HEK293 (cell line): Measurements from ENCODE around the gene CTCF.

Source experiments
- CTCF ChIA-PET: fragments of 350-600 bp; formaldehyde crosslinking; extraction: SDS; loops from one replicate; lab custom pipeline; 2021; ENCODE audit warnings: antibody characterized with exemption; lab: Yijun Ruan, JAX
- POLR2A ChIA-PET: fragments of 300-600 bp; formaldehyde crosslinking; extraction: SDS; loops from one replicate; lab custom pipeline; 2020; ENCODE audit warnings: antibody characterized with exemption, inconsistent platforms; lab: Yijun Ruan, JAX
- H3K27ac ChIP-seq: fragments of 200-500 bp; sonication (Bioruptor generic); 2 replicates; pipeline ENCODE4 v1.5.1; 2014; ENCODE audit warnings: low read depth, low read length, control low read depth, inconsistent platforms; ENCODE audit errors: extremely low read depth
- H3K36me3 ChIP-seq, 2 experiments: fragments of 200-500 bp in 1 of 2; sonication (Bioruptor generic) in 1 of 2; 1 replicate in 1 of 2; 2 replicates in 1 of 2; pipeline ENCODE4 v1.5.1; 2014 to 2017; ENCODE audit warnings: inconsistent platforms in 2 of 2, low read length in 2 of 2; ENCODE audit not compliant: control insufficient read depth in 2 of 2, insufficient read depth in 1 of 2
- H3K4me1 ChIP-seq: fragments of 200-500 bp; sonication (Bioruptor generic); 2 replicates; pipeline ENCODE4 v1.5.1; 2014; ENCODE audit warnings: mild to moderate bottlenecking, low read length, inconsistent platforms; ENCODE audit not compliant: control insufficient read depth, insufficient read depth
- H3K4me3 ChIP-seq: 2 replicates; pipeline ENCODE4 v1.5.1; 2011; ENCODE audit warnings: low read depth, mild to moderate bottlenecking, control low read depth, low read length, moderate library complexity
- H3K9me3 ChIP-seq: fragments of 200-500 bp; sonication (Bioruptor generic); 2 replicates; pipeline ENCODE4 v1.5.1; 2014; ENCODE audit warnings: low read depth, low read length, inconsistent platforms; ENCODE audit not compliant: control insufficient read depth, insufficient read depth
- OSR2 ChIP-seq: fragments of 450-650 bp; formaldehyde crosslinking; IDR thresholded peaks from 2 replicates; pipeline ENCODE4 v1.5.1; 2016; ENCODE audit warnings: missing biosample characterization, missing genetic modification characterization
- PRDM1 ChIP-seq: fragments of 450-650 bp; formaldehyde crosslinking; IDR thresholded peaks from 2 replicates; pipeline ENCODE4; 2016; ENCODE audit warnings: missing biosample characterization, missing genetic modification characterization
- SALL2 ChIP-seq: fragments of 450-650 bp; formaldehyde crosslinking; IDR thresholded peaks from 2 replicates; pipeline ENCODE4 v1.5.0; 2017; ENCODE audit warnings: missing biosample characterization, mild to moderate bottlenecking, missing genetic modification characterization, borderline replicate concordance
- SCRT1 ChIP-seq: fragments of 450-650 bp; formaldehyde crosslinking; IDR thresholded peaks from 2 replicates; pipeline ENCODE4 v1.5.1; 2016; ENCODE audit warnings: missing biosample characterization, missing genetic modification characterization, borderline replicate concordance
- SP7 ChIP-seq: fragments of 450-650 bp; formaldehyde crosslinking; IDR thresholded peaks from 2 replicates; pipeline ENCODE4 v1.5.1; 2016; ENCODE audit warnings: missing biosample characterization, missing genetic modification characterization
- ZNF16 ChIP-seq: fragments of 450-650 bp; formaldehyde crosslinking; IDR thresholded peaks from 2 replicates; pipeline ENCODE4 v1.5.1; 2016; ENCODE audit warnings: low read depth, missing biosample characterization, missing genetic modification characterization
- ZNF169 ChIP-seq: fragments of 450-650 bp; formaldehyde crosslinking; IDR thresholded peaks from 2 replicates; pipeline ENCODE4 v1.5.1; 2016; ENCODE audit warnings: missing biosample characterization, missing genetic modification characterization
- ZNF202 ChIP-seq: fragments of 450-650 bp; formaldehyde crosslinking; IDR thresholded peaks from 2 replicates; pipeline ENCODE4 v1.5.1; 2016; ENCODE audit warnings: missing biosample characterization, missing genetic modification characterization, borderline replicate concordance
- ZNF449 ChIP-seq: fragments of 450-650 bp; formaldehyde crosslinking; IDR thresholded peaks from 2 replicates; pipeline ENCODE4 v1.5.1; 2017; ENCODE audit warnings: missing biosample characterization, mild to moderate bottlenecking, missing genetic modification characterization, moderate library complexity
- ZNF473 ChIP-seq: fragments of 450-650 bp; formaldehyde crosslinking; IDR thresholded peaks from 2 replicates; pipeline ENCODE4 v1.5.1; 2017; ENCODE audit warnings: missing biosample characterization, missing genetic modification characterization
- ZNF501 ChIP-seq: fragments of 450-650 bp; formaldehyde crosslinking; IDR thresholded peaks from 2 replicates; pipeline ENCODE4 v1.5.1; 2016; ENCODE audit warnings: missing biosample characterization, missing genetic modification characterization
- ZNF670 ChIP-seq: fragments of 450-650 bp; formaldehyde crosslinking; IDR thresholded peaks from 2 replicates; pipeline ENCODE4 v1.5.1; 2016; ENCODE audit warnings: missing biosample characterization, missing genetic modification characterization, low read depth
- ZNF701 ChIP-seq: fragments of 450-650 bp; formaldehyde crosslinking; IDR thresholded peaks from 2 replicates; pipeline ENCODE4 v1.5.1; 2016; ENCODE audit warnings: missing biosample characterization, missing genetic modification characterization
- TF ChIP-seq, protein P1 (sequence below): fragments of 450-650 bp; formaldehyde crosslinking; IDR thresholded peaks from 2 replicates; pipeline ENCODE4 v1.5.1; 2016; ENCODE audit warnings: missing biosample characterization, missing genetic modification characterization

CTCF gene

GRCh38 chr16:67594956-67595355, 32.6 kb downstream of the CTCF start:
- TF ChIP-seq OSR2 (tag by site-specific recombination): 0 out of 2 replicates have a peak, but pooled peaks have one; percentile 36
- TF ChIP-seq, protein P1, sequence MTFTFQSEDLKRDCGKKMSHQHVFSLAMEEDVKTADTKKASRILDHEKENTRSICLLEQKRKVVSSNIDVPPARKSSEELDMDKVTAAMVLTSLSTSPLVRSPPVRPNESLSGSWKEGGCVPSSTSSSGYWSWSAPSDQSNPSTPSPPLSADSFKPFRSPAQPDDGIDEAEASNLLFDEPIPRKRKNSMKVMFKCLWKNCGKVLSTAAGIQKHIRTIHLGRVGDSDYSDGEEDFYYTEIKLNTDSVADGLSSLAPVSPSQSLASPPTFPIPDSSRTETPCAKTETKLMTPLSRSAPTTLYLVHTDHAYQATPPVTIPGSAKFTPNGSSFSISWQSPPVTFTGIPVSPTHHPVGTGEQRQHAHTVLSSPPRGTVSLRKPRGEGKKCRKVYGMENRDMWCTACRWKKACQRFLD: no peak
- Histone ChIP-seq H3K9me3 (no peaks in the 10 kb centered on the region), H3K4me3 (no peak overlapping the region), H3K4me1 (peaks cover 9% of the 10 kb centered on the region; the same call in 1 of the 2 replicates), H3K36me3 (no peaks in the 10 kb centered on the region; a peak in 1 of 3 replicates), H3K27ac (no peak overlapping the region)
- POLR2A ChIA-PET: interaction anchor here (0.7 kb wide), 1 partner anchor 18 kb away, joined by 3 read pairs; no protein-coding TSS in a partner anchor
- CTCF ChIA-PET: interaction anchor here (0.5 to 1.7 kb wide), 8 partner anchors 9 to 164 kb away, joined by 3 to 6 read pairs (median 4); partner anchors contain the start of gene HSD11B2

- POLR2A ChIA-PET: no interaction called here
- H3K36me3 ChIP-seq: no peaks in the 10 kb centered on the region; a peak in 1 of 3 replicates
- TF ChIP-seq ZNF449: no peak
- no peak for TF ChIP-seq ZNF169 (tag by site-specific recombination)
- TF ChIP-seq ZNF202 (tag by site-specific recombination): no peak
- no peaks in the 10 kb centered on the region for H3K9me3 ChIP-seq
- no peak overlapping the region for H3K27ac ChIP-seq
- H3K4me1 ChIP-seq: peaks cover 11% of the 10 kb centered on the region; the same call in 1 of the 2 replicates
- H3K4me3 ChIP-seq: no peak overlapping the region
- CTCF ChIA-PET: interaction anchor here (0.6 to 1.9 kb wide), 4 partner anchors 14 to 47 kb away, joined by 3 to 7 read pairs (median 4); partner anchors contain the start of gene CARMIL2
Measured at GRCh38 chr16:67598527-67598926, 36.2 kb downstream of the CTCF start.

DNA sequence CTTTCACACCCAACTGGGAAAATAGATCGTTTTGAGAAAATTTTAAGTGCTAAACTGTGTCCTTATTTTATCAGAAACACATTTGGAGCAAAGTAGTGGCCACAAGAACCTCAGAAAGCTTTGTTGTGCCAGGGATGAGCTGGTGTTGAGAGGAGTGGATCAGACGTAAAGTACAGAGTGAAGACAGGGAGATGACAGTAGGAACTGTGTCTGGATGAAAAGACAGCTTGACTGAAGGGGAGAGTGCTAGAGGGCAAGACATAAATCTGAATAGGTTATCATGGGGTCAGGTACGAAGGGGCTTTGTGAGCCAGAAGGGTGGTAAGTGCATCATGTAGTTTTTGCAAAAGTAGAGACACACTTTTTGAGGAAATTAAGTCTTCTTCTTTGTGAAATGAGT, 43.3 kb downstream of the CTCF start:
- Histone ChIP-seq H3K4me1 (0 out of 2 replicates have a peak, but pooled peaks cover 4% of the 10 kb centered on the region), H3K4me3 (no peak overlapping the region), H3K27ac (no peak overlapping the region), H3K36me3 (peaks cover 0 to under 1% of the 10 kb centered on the region in 2 experiments; a peak in 2 of 3 replicates), H3K9me3 (no peaks in the 10 kb centered on the region)
- ChIA-PET POLR2A (no interaction called here), CTCF (interaction anchor here (0.6 kb wide), 1 partner anchor 8 kb away, joined by 3 read pairs; no protein-coding TSS in a partner anchor)
- TF ChIP-seq SCRT1 (no peak), PRDM1 (tag by site-specific recombination) (peak; percentile 89; the same call in 1 of the 2 replicates)

- TF ChIP-seq SALL2 (tag by site-specific recombination) (no peak), ZNF670 (no peak), ZNF701 (no peak), ZNF501 (tag by site-specific recombination) (no peak), ZNF473 (no peak), ZNF16 (no peak), SP7 (tag by site-specific recombination) (no peak)
- Histone ChIP-seq H3K9me3 (no peaks in the 10 kb centered on the region), H3K4me3 (no peak overlapping the region), H3K4me1 (no peaks in the 10 kb centered on the region), H3K36me3 (peaks cover 3 to 10% of the 10 kb centered on the region in 2 experiments; a peak in 2 of 3 replicates), H3K27ac (no peak overlapping the region)
- ChIA-PET POLR2A (interaction anchor here (0.6 to 0.7 kb wide), 2 partner anchors 18 to 356 kb away, joined by 3 to 6 read pairs; no protein-coding TSS in a partner anchor), CTCF (interaction anchor here (1.3 to 1.4 kb wide), 2 partner anchors 11 to 85 kb away, joined by 3 to 4 read pairs; no protein-coding TSS in a partner anchor)
Measured at GRCh38 chr16:67606632-67607031, 44.3 kb downstream of the CTCF start.
